G401.6 (cell line): Measurements from ENCODE around the gene TCF20.

Source experiments
- FAIRE-seq: peaks from 2 replicates; lab custom pipeline; 2012; peaks lifted over from hg19 to GRCh38; lab: Jason Lieb, UNC

The TCF20 gene

GRCh38 chr22:42300259-42301076 lies 30.0 kb upstream of the TCF20 start:
- no peak for FAIRE-seq

GRCh38 chr22:42299586-42300258 lies 29.3 kb upstream of the TCF20 start:
- no peak for FAIRE-seq

- no peak for FAIRE-seq
These were observed 28.3 kb upstream of the TCF20 start for GRCh38 chr22:42298746-42299145.

- FAIRE-seq = no peak
These were observed 27.3 kb upstream of the TCF20 start for GRCh38 chr22:42297778-42298177.

- FAIRE-seq = no peak
These were observed 26.4 kb upstream of the TCF20 start for GRCh38 chr22:42296883-42297282.

GRCh38 chr22:42296381-42296853 lies 26.0 kb upstream of the TCF20 start:
- FAIRE-seq = no peak

GRCh38 chr22:42294034-42294985 lies 23.9 kb upstream of the TCF20 start:
- no peak for FAIRE-seq

- no peak for FAIRE-seq
These were observed 22.5 kb upstream of the TCF20 start for GRCh38 chr22:42292732-42293520.

- FAIRE-seq = no peak
These were observed 20.8 kb upstream of the TCF20 start for GRCh38 chr22:42291287-42291686.

- FAIRE-seq = no peak
These were observed 19.5 kb upstream of the TCF20 start for GRCh38 chr22:42289671-42290541.

- no peak for FAIRE-seq
These were observed 18.3 kb upstream of the TCF20 start for GRCh38 chr22:42288791-42289190.

GRCh38 chr22:42287174-42287890 lies 16.9 kb upstream of the TCF20 start:
- FAIRE-seq = no peak

- no peak for FAIRE-seq
These were observed 15.8 kb upstream of the TCF20 start for GRCh38 chr22:42286205-42286604.

- no peak for FAIRE-seq
These were observed 15.2 kb upstream of the TCF20 start for GRCh38 chr22:42285604-42286003.

- FAIRE-seq = no peak
These were observed 14.3 kb upstream of the TCF20 start for GRCh38 chr22:42284643-42285181.

- FAIRE-seq = no peak
These were observed 13.7 kb upstream of the TCF20 start for GRCh38 chr22:42284202-42284591.

GRCh38 chr22:42283278-42284201 lies 13.1 kb upstream of the TCF20 start:
- no peak for FAIRE-seq

- no peak for FAIRE-seq
These were observed 12.5 kb upstream of the TCF20 start for GRCh38 chr22:42282943-42283277.
